CD4-positive, CD25-positive, alpha-beta regulatory T cell (primary cell): ENCODE data around the gene CRADD. TPM values are rescaled to one million over a fixed set of nuclear protein-coding genes. Genes with fewer than 3 reads are reported as not detected.

Experiments used
- ATAC-seq, 2 donors: fragments of 150-1000 bp; cut with Tn5 transposase; one replicate each; pipeline ENCODE4 v1.10.0; 2021; ENCODE audit warnings: low read depth in 2 of 2, moderate number of reproducible peaks in 2 of 2, moderate library complexity in 1 of 2
- DNase-seq, 3 donors: peaks; one replicate each; pipeline versions ENCODE4 v3.0.0 to v3.0.0-alpha.2; 2012 to 2022; ENCODE audit warnings: mixed read lengths in 1 of 3
- H3K27ac ChIP-seq: one replicate; pipeline ENCODE4 v1.7.0; 2013; ENCODE audit warnings: mild to moderate bottlenecking, low read length; ENCODE audit not compliant: insufficient read depth, poor library complexity, severe bottlenecking
- H3K27me3 ChIP-seq: one replicate; pipeline ENCODE4 v1.7.0; 2013; ENCODE audit warnings: low read length; ENCODE audit not compliant: control insufficient read depth, insufficient read depth
- H3K36me3 ChIP-seq: one replicate; pipeline ENCODE4 v1.7.0; 2013; ENCODE audit warnings: mild to moderate bottlenecking, low read length, moderate library complexity; ENCODE audit not compliant: control insufficient read depth, insufficient read depth
- H3K4me1 ChIP-seq: 2 replicates; pipeline ENCODE4 v1.7.0; 2013; ENCODE audit warnings: mild to moderate bottlenecking, low read length; ENCODE audit not compliant: insufficient read depth, control insufficient read depth, poor library complexity, severe bottlenecking
- H3K4me3 ChIP-seq: one replicate; pipeline ENCODE4 v1.7.0; 2013; ENCODE audit warnings: low read depth, mild to moderate bottlenecking, low read length, moderate library complexity
- H3K9me3 ChIP-seq, 2 experiments: 1 replicate in 1 of 2; 2 replicates in 1 of 2; pipeline ENCODE4 v1.7.0; 2013; ENCODE audit warnings: low read length in 2 of 2, mild to moderate bottlenecking in 1 of 2, moderate library complexity in 1 of 2; ENCODE audit not compliant: control insufficient read depth in 2 of 2
- H3K27ac Mint-ChIP-seq, 3 donors: one replicate each; pipeline ENCODE4 v1.8.0; 2020 to 2022; ENCODE audit warnings: mild to moderate bottlenecking in 3 of 3, mixed read lengths in 3 of 3, moderate library complexity in 2 of 3
- H3K27me3 Mint-ChIP-seq: one replicate; pipeline ENCODE4 v1.8.0; 2022; ENCODE audit warnings: mild to moderate bottlenecking, mixed read lengths
- H3K36me3 Mint-ChIP-seq: one replicate; pipeline ENCODE4 v1.8.0; 2020; ENCODE audit warnings: mixed read lengths
- H3K4me1 Mint-ChIP-seq, 4 donors: one replicate each; pipeline ENCODE4 v1.8.0; 2020 to 2022; ENCODE audit warnings: mixed read lengths in 4 of 4, mild to moderate bottlenecking in 1 of 4
- H3K4me3 Mint-ChIP-seq, 4 donors: one replicate each; pipeline ENCODE4 v1.8.0; 2020 to 2022; ENCODE audit warnings: mild to moderate bottlenecking in 4 of 4, mixed read lengths in 4 of 4, moderate library complexity in 3 of 4
- H3K9me3 Mint-ChIP-seq, 7 donors: one replicate each; pipeline ENCODE4 v1.8.0; 2020 to 2022; ENCODE audit warnings: mixed read lengths in 7 of 7, mild to moderate bottlenecking in 3 of 7, moderate library complexity in 2 of 7
- polyA plus RNA-seq, 4 donors: library from polyadenylated mRNA; unstranded; fragments of 300-500 nt; fragmentation: Illumina TruSeq; gene quantifications; one replicate each; pipeline ENCODE4 v1.2.3, GENCODE V29; 2021
- total RNA-seq: library from RNA; stranded (reverse); gene quantifications from one replicate; pipeline ENCODE4 v1.2.3, GENCODE V29; 2022

CRADD gene
- total and polyA plus RNA-seq, 5 donors from 2014 or later, result 10.1 to 24.2 (median 20.6) TPM

GRCh38 chr12:93831374-93831773, 154.2 kb downstream of the CRADD start:
- H3K36me3 ChIP-seq, result no peaks in the 10 kb centered on the region
- Mint-ChIP-seq H3K36me3 (peaks cover 4% of the 10 kb centered on the region), H3K9me3 (no peaks in the 10 kb centered on the region), H3K27me3 (no peaks in the 10 kb centered on the region), H3K27ac (peak overlapping the region in 1 of 3 donors; percentile 6), H3K4me3 (no peak overlapping the region), H3K4me1 (peaks cover 2 to 12% (median 3%) of the 10 kb centered on the region in 4 donors)
- DNase-seq, result no peak
- no peaks in the 10 kb centered on the region for H3K9me3 ChIP-seq
- H3K4me1 ChIP-seq, result no peaks in the 10 kb centered on the region
- ATAC-seq, result no peak
- H3K4me3 ChIP-seq, result no peak overlapping the region
- no peaks in the 10 kb centered on the region for H3K27me3 ChIP-seq
- H3K27ac ChIP-seq, result no peak overlapping the region

GRCh38 chr12:93832131-93832530, 155.0 kb downstream of the CRADD start:
- Mint-ChIP-seq H3K4me3 (no peak overlapping the region), H3K9me3 (no peaks in the 10 kb centered on the region), H3K4me1 (peaks cover 2 to 12% (median 3%) of the 10 kb centered on the region in 4 donors), H3K36me3 (peaks cover 9% of the 10 kb centered on the region), H3K27me3 (no peaks in the 10 kb centered on the region), H3K27ac (no peak overlapping the region)
- ATAC-seq, result no peak
- Histone ChIP-seq H3K36me3 (no peaks in the 10 kb centered on the region), H3K4me1 (no peaks in the 10 kb centered on the region), H3K4me3 (no peak overlapping the region), H3K27me3 (no peaks in the 10 kb centered on the region), H3K27ac (no peak overlapping the region), H3K9me3 (no peaks in the 10 kb centered on the region)
- DNase-seq, result no peak

- peaks cover 14% of the 10 kb centered on the region for H3K36me3 Mint-ChIP-seq
- no peaks in the 10 kb centered on the region for H3K27me3 ChIP-seq
- no peaks in the 10 kb centered on the region for H3K36me3 ChIP-seq
- no peaks in the 10 kb centered on the region for H3K9me3 Mint-ChIP-seq
- no peak overlapping the region for H3K27ac ChIP-seq
- DNase-seq (no peak), ATAC-seq (no peak)
- no peaks in the 10 kb centered on the region for H3K4me1 ChIP-seq
- no peaks in the 10 kb centered on the region for H3K27me3 Mint-ChIP-seq
- H3K4me1 Mint-ChIP-seq, result peaks cover 2 to 10% (median 3%) of the 10 kb centered on the region in 4 donors
- H3K27ac Mint-ChIP-seq, result no peak overlapping the region
- no peak overlapping the region for H3K4me3 ChIP-seq
- H3K9me3 ChIP-seq, result no peaks in the 10 kb centered on the region
- no peak overlapping the region for H3K4me3 Mint-ChIP-seq
These were observed 156.8 kb downstream of the CRADD start for GRCh38 chr12:93833946-93834345.

GRCh38 chr12:93836620-93837260, 159.6 kb downstream of the CRADD start:
- Mint-ChIP-seq H3K27ac (peak overlapping the region in 1 of 3 donors; percentile 31), H3K36me3 (peaks cover 21% of the 10 kb centered on the region), H3K9me3 (no peaks in the 10 kb centered on the region), H3K27me3 (no peaks in the 10 kb centered on the region), H3K4me3 (no peak overlapping the region), H3K4me1 (peaks cover 2 to 10% (median 3%) of the 10 kb centered on the region in 4 donors)
- no peak for ATAC-seq
- no peak for DNase-seq
- Histone ChIP-seq H3K27me3 (no peaks in the 10 kb centered on the region), H3K36me3 (no peaks in the 10 kb centered on the region), H3K4me3 (no peak overlapping the region), H3K4me1 (no peaks in the 10 kb centered on the region), H3K9me3 (no peaks in the 10 kb centered on the region), H3K27ac (no peak overlapping the region)

GRCh38 chr12:93838193-93838592, 161.0 kb downstream of the CRADD start:
- Mint-ChIP-seq H3K27ac (peak overlapping the region in 1 of 3 donors; percentile 4), H3K4me1 (peaks cover 0 to 8% (median 3%) of the 10 kb centered on the region in 4 donors), H3K36me3 (peaks cover 29% of the 10 kb centered on the region), H3K4me3 (no peak overlapping the region), H3K27me3 (no peaks in the 10 kb centered on the region), H3K9me3 (no peaks in the 10 kb centered on the region)
- ATAC-seq (no peak), DNase-seq (no peak)
- Histone ChIP-seq H3K36me3 (no peaks in the 10 kb centered on the region), H3K4me3 (no peak overlapping the region), H3K4me1 (no peaks in the 10 kb centered on the region), H3K9me3 (no peaks in the 10 kb centered on the region), H3K27ac (no peak overlapping the region), H3K27me3 (no peaks in the 10 kb centered on the region)

- Histone ChIP-seq H3K27me3 (no peaks in the 10 kb centered on the region), H3K36me3 (no peaks in the 10 kb centered on the region), H3K4me3 (no peak overlapping the region), H3K4me1 (no peaks in the 10 kb centered on the region), H3K9me3 (no peaks in the 10 kb centered on the region), H3K27ac (no peak overlapping the region)
- no peaks in the 10 kb centered on the region for H3K9me3 Mint-ChIP-seq
- H3K27ac Mint-ChIP-seq, result peak overlapping the region in 1 of 3 donors; percentile 27
- no peak for DNase-seq
- peaks cover 0 to 8% (median 2%) of the 10 kb centered on the region in 4 donors for H3K4me1 Mint-ChIP-seq
- no peak for ATAC-seq
- peaks cover 29% of the 10 kb centered on the region for H3K36me3 Mint-ChIP-seq
- H3K27me3 Mint-ChIP-seq, result no peaks in the 10 kb centered on the region
- no peak overlapping the region for H3K4me3 Mint-ChIP-seq
These were observed 161.9 kb downstream of the CRADD start for GRCh38 chr12:93839064-93839463.

GRCh38 chr12:93841671-93842070, 164.5 kb downstream of the CRADD start:
- H3K27me3 Mint-ChIP-seq, result no peaks in the 10 kb centered on the region
- DNase-seq (no peak), ATAC-seq (no peak)
- no peaks in the 10 kb centered on the region for H3K27me3 ChIP-seq
- no peaks in the 10 kb centered on the region for H3K9me3 ChIP-seq
- H3K4me3 Mint-ChIP-seq, result no peak overlapping the region
- H3K9me3 Mint-ChIP-seq, result peaks cover 0 to 1% (median 0%) of the 10 kb centered on the region in 7 donors
- H3K4me1 Mint-ChIP-seq, result peaks cover 0 to 10% (median 5%) of the 10 kb centered on the region in 4 donors
- H3K27ac Mint-ChIP-seq, result no peak overlapping the region
- no peak overlapping the region for H3K4me3 ChIP-seq
- H3K4me1 ChIP-seq, result no peaks in the 10 kb centered on the region
- H3K36me3 Mint-ChIP-seq, result peaks cover 27% of the 10 kb centered on the region
- no peak overlapping the region for H3K27ac ChIP-seq
- H3K36me3 ChIP-seq, result no peaks in the 10 kb centered on the region

GRCh38 chr12:93844164-93844784, 167.1 kb downstream of the CRADD start:
- peaks cover 15% of the 10 kb centered on the region for H3K4me1 ChIP-seq
- Mint-ChIP-seq H3K4me1 (peaks cover 11 to 34% (median 23%) of the 10 kb centered on the region in 4 donors), H3K27me3 (no peaks in the 10 kb centered on the region), H3K36me3 (peaks cover 26% of the 10 kb centered on the region), H3K27ac (no peak overlapping the region), H3K9me3 (peaks cover 0 to 14% (median 0%) of the 10 kb centered on the region in 7 donors), H3K4me3 (no peak overlapping the region)
- no peaks in the 10 kb centered on the region for H3K27me3 ChIP-seq
- no peak overlapping the region for H3K27ac ChIP-seq
- no peak overlapping the region for H3K4me3 ChIP-seq
- DNase-seq (no peak), ATAC-seq (no peak)
- no peaks in the 10 kb centered on the region for H3K36me3 ChIP-seq
- no peaks in the 10 kb centered on the region for H3K9me3 ChIP-seq
